IMR-90 (cell line): ENCODE data around the gene NHSL1. TPM values are rescaled to one million over a fixed set of nuclear protein-coding genes. Genes with fewer than 3 reads are reported as not detected.

ENCODE experiments used
- ATAC-seq: fragments of 200-7000 bp; cut with Tn5 transposase; 2 replicates; pipeline ENCODE4 v1.9.1; 2020; ENCODE audit warnings: low read depth, mild to moderate bottlenecking, moderate library complexity
- BruUV-seq: library from RNA; stranded (reverse); fragments of 400-500 nt; replicated peaks from 2 replicates; lab custom pipeline; 2021; lab: Mats Ljungman, UMichigan
- CTCF ChIA-PET: fragments of 300-600 bp; formaldehyde crosslinking; extraction: SDS; loops from one replicate; lab custom pipeline; 2021; ENCODE audit warnings: antibody characterized with exemption; lab: Yijun Ruan, JAX
- POLR2A ChIA-PET: fragments of 300-600 bp; sonication (Branson Sonifier 250); formaldehyde crosslinking; loops from one replicate; lab custom pipeline; 2022; ENCODE audit warnings: antibody characterized with exemption; ENCODE audit not compliant: unreplicated experiment; lab: Charles Lee
- DNase-seq: peaks from one replicate; pipeline ENCODE4 v3.0.0; 2013
- H2AFZ ChIP-seq: replicated peaks from 2 replicates; pipeline ENCODE3; 2013; ENCODE audit warnings: low read length, mild to moderate bottlenecking; ENCODE audit not compliant: poor library complexity
- H2AK5ac ChIP-seq: 2 replicates; pipeline ENCODE4 v1.6.1; 2013; ENCODE audit warnings: low read depth, low read length, inconsistent platforms
- H2AK9ac ChIP-seq: replicated peaks from 2 replicates; pipeline ENCODE3; 2013; ENCODE audit warnings: mild to moderate bottlenecking, low read depth, low read length, moderate library complexity; ENCODE audit not compliant: poor library complexity
- H2BK120ac ChIP-seq: 2 replicates; pipeline ENCODE4 v1.6.1; 2013; ENCODE audit warnings: low read depth, low read length, inconsistent platforms
- H2BK15ac ChIP-seq: 3 replicates; pipeline ENCODE4 v1.6.1; 2013; ENCODE audit warnings: low read depth, low read length, inconsistent platforms
- H2BK20ac ChIP-seq: 2 replicates; pipeline ENCODE4 v1.6.1; 2013; ENCODE audit warnings: low read depth, mild to moderate bottlenecking, inconsistent platforms, low read length, moderate library complexity
- H2BK5ac ChIP-seq: 2 replicates; pipeline ENCODE4 v1.6.1; 2013; ENCODE audit warnings: mild to moderate bottlenecking, low read depth, low read length, inconsistent platforms; ENCODE audit not compliant: poor library complexity, severe bottlenecking
- H3K14ac ChIP-seq: replicated peaks from 2 replicates; pipeline ENCODE4 v1.6.1; 2013; ENCODE audit warnings: low read depth, low read length, inconsistent platforms
- H3K18ac ChIP-seq: 2 replicates; pipeline ENCODE4 v1.6.1; 2013; ENCODE audit warnings: low read depth, low read length, control low read depth
- H3K23ac ChIP-seq: 2 replicates; pipeline ENCODE4 v1.6.1; 2013; ENCODE audit warnings: low read depth, low read length, inconsistent platforms
- H3K27ac ChIP-seq: 2 replicates; pipeline ENCODE4 v1.5.1; 2013; ENCODE audit warnings: mild to moderate bottlenecking, control low read depth, low read length; ENCODE audit not compliant: insufficient read depth
- H3K27me3 ChIP-seq: 2 replicates; pipeline ENCODE4 v1.6.1; 2013; ENCODE audit warnings: low read length; ENCODE audit not compliant: control insufficient read depth, insufficient read depth
- H3K36me3 ChIP-seq: 2 replicates; pipeline ENCODE4 v1.6.1; 2013; ENCODE audit warnings: low read length, mixed read lengths; ENCODE audit not compliant: control insufficient read depth, insufficient read depth
- H3K4ac ChIP-seq: 2 replicates; pipeline ENCODE4 v1.6.1; 2013; ENCODE audit warnings: low read depth, low read length, inconsistent platforms
- H3K4me1 ChIP-seq: 2 replicates; pipeline ENCODE4 v1.6.1; 2013; ENCODE audit warnings: low read length, mixed read lengths; ENCODE audit not compliant: control insufficient read depth, insufficient read depth
- H3K4me2 ChIP-seq: 2 replicates; pipeline ENCODE4 v1.6.1; 2013; ENCODE audit warnings: low read depth, mild to moderate bottlenecking, control low read depth, low read length, moderate library complexity
- H3K4me3 ChIP-seq: 2 replicates; pipeline ENCODE4 v1.5.1; 2013; ENCODE audit warnings: low read depth, mild to moderate bottlenecking, control low read depth, low read length, moderate library complexity; ENCODE audit not compliant: insufficient read depth
- H3K56ac ChIP-seq: 2 replicates; pipeline ENCODE4 v1.6.1; 2013; ENCODE audit warnings: low read length, inconsistent platforms; ENCODE audit not compliant: insufficient read depth; ENCODE audit errors: extremely low read depth
- H3K79me1 ChIP-seq, 2 experiments: 2 replicates each; pipeline ENCODE4 v1.6.1; 2013; ENCODE audit warnings: low read length in 2 of 2, inconsistent platforms in 1 of 2, low read depth in 1 of 2
- H3K9ac ChIP-seq: 2 replicates; pipeline ENCODE4 v1.6.1; 2013; ENCODE audit warnings: low read depth, low read length, control low read depth
- H3K9me1 ChIP-seq: 2 replicates; pipeline ENCODE4 v1.6.1; 2013; ENCODE audit warnings: low read length, inconsistent platforms; ENCODE audit not compliant: insufficient read depth
- H3K9me3 ChIP-seq: 2 replicates; pipeline ENCODE4 v1.6.1; 2013; ENCODE audit warnings: low read length; ENCODE audit not compliant: control insufficient read depth, insufficient read depth
- H4K20me1 ChIP-seq: 2 replicates; pipeline ENCODE4 v1.6.1; 2013; ENCODE audit warnings: low read length, inconsistent platforms; ENCODE audit not compliant: insufficient read depth
- H4K5ac ChIP-seq: 2 replicates; pipeline ENCODE4 v1.6.1; 2013; ENCODE audit warnings: mild to moderate bottlenecking, low read depth, low read length, control low read depth
- H4K8ac ChIP-seq, 2 experiments: 2 replicates each; pipeline ENCODE4 v1.6.1; 2013; ENCODE audit warnings: low read depth in 2 of 2, low read length in 2 of 2, control low read depth in 1 of 2, inconsistent platforms in 1 of 2
- H4K91ac ChIP-seq: 2 replicates; pipeline ENCODE4 v1.6.1; 2013; ENCODE audit warnings: low read depth, low read length, inconsistent platforms; ENCODE audit not compliant: insufficient read depth
- BHLHE40 ChIP-seq: fragments of 150-350 bp; IDR thresholded peaks from 2 replicates; pipeline ENCODE4 v1.6.1; 2016; ENCODE audit warnings: mild to moderate bottlenecking, low read depth, low read length
- CEBPB ChIP-seq: IDR thresholded peaks from 2 replicates; pipeline ENCODE4 v1.6.1; 2012; ENCODE audit warnings: low read depth, low read length, improper control_type of control experiment
- ELK1 ChIP-seq: fragments of 150-350 bp; IDR thresholded peaks from 2 replicates; pipeline ENCODE4 v1.6.1; 2016; ENCODE audit warnings: low read depth, mild to moderate bottlenecking, low read length, moderate library complexity, borderline replicate concordance
- MAZ ChIP-seq: IDR thresholded peaks from 2 replicates; pipeline ENCODE4 v1.6.1; 2012; ENCODE audit warnings: low read depth, mild to moderate bottlenecking, low read length, improper control_type of control experiment, moderate library complexity, borderline replicate concordance
- RAD21 ChIP-seq: IDR thresholded peaks from 2 replicates; pipeline ENCODE4 v1.6.1; 2012; ENCODE audit warnings: low read length, improper control_type of control experiment
- RFX5 ChIP-seq: IDR thresholded peaks from 2 replicates; pipeline ENCODE4 v1.8.0; 2012; ENCODE audit warnings: low read depth, mild to moderate bottlenecking, low read length, moderate library complexity
- WGBS, 2 experiments: methylation state at CpG; one replicate each; pipeline versions ENCODE4 v1.1.5 to v1.1.7; 2013; ENCODE audit warnings: missing lambda C conversion rate in 2 of 2; ENCODE audit not compliant: insufficient read length in 1 of 2; ENCODE audit errors: extremely low coverage in 2 of 2; 5-methylcytosine and 5-hydroxymethylcytosine counted together
- dilution Hi-C: fragments of 300-500 bp; cut with HindIII; formaldehyde crosslinking; loops from one replicate; pipeline ENCODE4 v1.14.3; 2018; ENCODE audit warnings: low sequenced_read_pairs; ENCODE audit not compliant: unreplicated experiment
- in situ Hi-C: fragments of 300-500 bp; cut with MboI; formaldehyde crosslinking; loops from 3 replicates; pipeline ENCODE4 v1.14.3; 2019; ENCODE audit warnings: low sequenced_read_pairs, inconsistent platforms, mixed read lengths
- intact Hi-C: fragments of 100-400 bp; cut with micrococcal nuclease; formaldehyde crosslinking; loops from 2 replicates; pipeline ENCODE4 v1.10.0; 2022
- polyA plus RNA-seq, 3 experiments: library from polyadenylated mRNA; depleted of rRNA; stranded (reverse); fragments of >200 nt; gene quantifications; 2 replicates each; pipeline ENCODE4 v1.2.3, GENCODE V29; 2012; ENCODE audit warnings: low replicate concordance in 1 of 3
- total RNA-seq: library from RNA; depleted of rRNA; stranded (reverse); fragments of >200 nt; gene quantifications from 2 replicates; pipeline ENCODE4 v1.2.3, GENCODE V29; 2012

NHSL1 gene
- total and polyA plus RNA-seq, 2 of the 4 experiments (the other 2 are of a cell fraction), result 5.6 to 7.2 TPM

- no peak overlapping the region for H4K91ac ChIP-seq
- H2AFZ ChIP-seq, result no peak overlapping the region
- BruUV-seq, result no TSS peak
- no peak overlapping the region for H3K56ac ChIP-seq
- 91% methylated on average over 4 of the region's 7 CpGs; no CpG with 5 or more reads in 1 of the 2 experiments for WGBS, 2 experiments
- dilution Hi-C loops, result no loop called here
- H3K9me1 ChIP-seq, result peaks cover 5% of the 10 kb centered on the region
- DNase-seq, result no peak
- no peaks in the 10 kb centered on the region for H3K79me1 ChIP-seq
- H3K4me3 ChIP-seq, result no peak overlapping the region
- peaks cover 5% of the 10 kb centered on the region; the same call in 1 of the 2 replicates for H3K36me3 ChIP-seq
- H4K5ac ChIP-seq, result no peak overlapping the region
- no peaks in the 10 kb centered on the region for H3K27me3 ChIP-seq
- H3K4me2 ChIP-seq, result no peak overlapping the region
- no peak for TF ChIP-seq RFX5
- no peak for TF ChIP-seq CEBPB
- no peak for TF ChIP-seq MAZ
- no peak for TF ChIP-seq ELK1
- TF ChIP-seq RAD21, result no peak
- TF ChIP-seq BHLHE40, result no peak
- no peak overlapping the region for H3K14ac ChIP-seq
- H2BK20ac ChIP-seq, result no peak overlapping the region
- no peak overlapping the region for H2AK9ac ChIP-seq
- no peak overlapping the region for H3K23ac ChIP-seq
- H2BK120ac ChIP-seq, result no peak overlapping the region
- no peaks in the 10 kb centered on the region for H3K9me3 ChIP-seq
- in situ Hi-C loops, result no loop called here
- CTCF ChIA-PET, result no interaction called here
- no peaks in the 10 kb centered on the region for H4K20me1 ChIP-seq
- ATAC-seq, result no peak
- no peak overlapping the region for H3K27ac ChIP-seq
- H3K4me1 ChIP-seq, result peaks cover 1% of the 10 kb centered on the region; the same call in 1 of the 2 replicates
- no peak overlapping the region for H2BK5ac ChIP-seq
- POLR2A ChIA-PET, result interaction anchor here (0.5 kb wide), 1 partner anchor 73 kb away, joined by 7 read pairs; no protein-coding TSS in a partner anchor
- no peak overlapping the region for H4K8ac ChIP-seq
- H3K9ac ChIP-seq, result no peak overlapping the region
- H2BK15ac ChIP-seq, result no peak overlapping the region
- intact Hi-C loops, result no loop called here
- H2AK5ac ChIP-seq, result no peak overlapping the region
- no peak overlapping the region for H3K4ac ChIP-seq
- no peak overlapping the region for H3K18ac ChIP-seq
Measured at GRCh38 chr6:138439546-138439945, 59.7 kb downstream of the NHSL1 start.
